CD4-positive, alpha-beta T cell treated with Interleukin-17A for 4 hours (primary cell): ENCODE measurements around the gene MED13L.

ENCODE experiments used
- DNase-seq: peaks from one replicate; pipeline ENCODE4 v3.0.0-alpha.2; 2020; ENCODE audit warnings: mixed read lengths

The MED13L gene

GRCh38 chr12:115957686-115958290 is 319.7 kb downstream of the MED13L start:
- DNase-seq: no peak

DNA sequence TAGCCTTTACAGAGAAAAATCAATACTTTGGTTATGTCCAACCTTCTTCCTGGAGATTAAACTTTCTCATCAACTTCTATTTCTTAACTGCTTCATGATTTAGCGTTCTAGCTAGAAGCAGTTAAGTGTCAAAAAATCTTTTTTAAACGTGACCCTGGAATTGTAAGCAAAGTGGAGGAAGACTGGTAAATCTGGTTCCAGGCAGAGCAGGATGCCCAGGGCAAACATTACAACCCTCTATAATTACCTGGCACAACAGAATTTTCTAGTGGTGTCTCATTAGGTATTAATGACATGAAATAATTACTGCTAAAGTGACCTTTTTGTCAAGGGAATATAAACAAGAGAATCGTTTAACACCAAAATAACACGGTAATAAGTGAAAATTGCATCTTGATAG is 320.8 kb downstream of the MED13L start:
- DNase-seq: no peak

DNA sequence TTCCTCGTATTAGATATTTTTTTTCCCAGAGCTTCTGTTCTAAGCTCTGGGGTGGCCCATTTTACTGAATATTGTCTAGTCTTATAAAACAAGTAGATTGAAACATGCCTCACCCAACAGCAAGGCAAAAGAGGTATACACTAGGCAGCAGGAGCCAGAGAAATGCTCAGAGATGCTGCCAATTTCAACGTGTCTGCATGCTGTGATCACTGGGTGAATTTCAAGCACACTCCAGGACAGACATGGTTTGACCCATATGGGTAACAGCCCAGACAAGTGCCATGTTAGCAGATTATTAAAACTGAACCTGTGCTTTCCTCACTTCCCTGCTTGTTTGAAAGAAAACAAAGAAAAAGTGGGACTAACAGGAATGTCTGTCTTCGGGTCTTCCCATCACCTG is 321.3 kb downstream of the MED13L start:
- no peak for DNase-seq

GRCh38 chr12:115953450-115953849 is 324.0 kb downstream of the MED13L start:
- no peak for DNase-seq

DNA sequence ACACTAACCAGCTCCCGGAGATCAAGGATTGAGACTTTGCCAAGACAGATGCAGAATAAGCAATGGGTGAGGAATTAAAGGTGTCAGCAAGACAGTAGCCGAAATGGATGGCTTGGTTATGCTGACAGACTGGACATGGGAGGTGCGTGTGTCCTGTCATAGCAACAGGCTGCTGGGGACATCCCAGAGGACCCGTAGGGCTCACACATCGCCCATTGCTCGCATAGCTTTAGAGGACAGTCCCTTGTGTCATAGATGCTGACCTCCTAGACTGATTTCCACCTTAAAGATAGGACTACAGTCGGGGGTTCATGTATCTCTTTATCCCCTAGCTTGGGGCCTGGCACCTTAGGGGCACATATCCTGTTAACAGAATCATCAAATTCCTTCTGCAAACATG is 324.5 kb downstream of the MED13L start:
- no peak for DNase-seq

DNA sequence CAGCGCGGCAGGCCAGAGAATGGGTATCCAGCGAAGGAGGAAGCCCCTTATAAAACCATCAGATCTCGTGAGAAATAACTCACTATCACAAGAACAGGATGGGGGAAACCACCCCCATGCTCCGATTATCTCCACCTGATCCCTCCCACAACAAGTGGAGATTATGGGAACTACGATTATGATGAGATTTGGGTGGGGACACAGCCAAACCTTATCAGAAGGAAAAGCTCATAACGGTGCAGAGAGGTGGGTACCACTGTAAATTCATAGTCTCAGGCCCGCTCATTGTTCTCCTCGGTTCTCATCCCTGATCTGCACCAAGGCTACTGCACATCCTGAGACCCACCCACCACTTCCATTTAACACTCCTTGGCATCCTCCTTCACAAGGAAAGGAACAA is 326.5 kb downstream of the MED13L start:
- DNase-seq: no peak

- DNase-seq: no peak
Measured at GRCh38 chr12:115949675-115950074, 327.8 kb downstream of the MED13L start.

DNA sequence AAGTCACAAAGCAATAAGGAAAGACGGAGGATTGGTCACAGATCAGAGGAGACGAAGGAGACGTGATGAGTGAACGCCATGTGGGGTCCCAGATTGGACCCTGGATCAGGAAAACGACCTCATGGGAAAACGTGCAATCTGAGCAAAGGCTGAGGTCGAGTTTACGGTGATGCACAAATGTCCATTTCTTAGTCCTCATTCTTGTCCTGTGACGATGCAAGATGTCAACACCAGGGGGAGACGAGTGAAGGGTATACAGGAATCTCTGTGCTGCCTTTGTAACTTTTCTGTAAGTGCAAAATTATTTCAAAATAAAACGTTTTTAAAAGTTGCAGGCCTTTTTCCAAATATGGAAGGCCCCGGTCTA is 329.8 kb downstream of the MED13L start:
- no peak for DNase-seq

DNA sequence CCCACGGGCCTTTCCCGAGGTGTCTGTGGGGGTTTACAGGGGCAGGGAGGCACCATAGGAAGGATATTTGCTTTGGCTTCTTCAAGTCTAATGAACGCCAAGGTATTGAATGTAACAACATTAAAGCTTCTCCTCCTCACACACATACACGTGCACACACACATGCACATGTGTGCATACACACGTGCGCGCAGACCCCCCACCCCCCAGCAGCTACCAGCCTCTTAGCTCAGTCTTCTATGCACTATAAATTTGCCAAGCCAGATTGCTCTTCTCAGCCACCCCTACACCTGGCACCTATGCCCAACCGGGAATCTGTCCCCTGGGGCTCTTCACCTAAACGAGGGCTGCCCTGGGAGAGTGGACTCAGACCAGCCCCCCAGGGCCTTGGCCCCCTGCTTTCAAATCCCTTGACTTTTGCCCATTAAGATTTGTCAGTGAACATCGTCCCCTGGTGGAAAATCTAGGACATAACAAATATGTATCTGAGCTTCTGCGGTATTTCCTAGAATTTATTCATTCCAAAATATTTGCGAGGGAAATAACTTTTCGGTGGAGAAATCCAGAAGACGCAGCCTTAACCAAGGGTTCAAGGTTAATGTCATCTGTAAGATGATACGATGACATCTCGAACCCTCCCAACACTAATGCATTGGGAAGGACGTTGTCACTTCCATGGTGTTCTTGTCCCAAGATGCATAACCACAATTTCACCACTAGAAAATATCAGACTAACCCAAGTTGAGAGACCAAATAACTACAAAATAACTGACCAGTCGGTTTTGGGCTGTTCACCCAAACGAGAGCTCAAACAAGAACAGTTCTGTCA is 330.4 kb downstream of the MED13L start:
- no peak for DNase-seq

DNA sequence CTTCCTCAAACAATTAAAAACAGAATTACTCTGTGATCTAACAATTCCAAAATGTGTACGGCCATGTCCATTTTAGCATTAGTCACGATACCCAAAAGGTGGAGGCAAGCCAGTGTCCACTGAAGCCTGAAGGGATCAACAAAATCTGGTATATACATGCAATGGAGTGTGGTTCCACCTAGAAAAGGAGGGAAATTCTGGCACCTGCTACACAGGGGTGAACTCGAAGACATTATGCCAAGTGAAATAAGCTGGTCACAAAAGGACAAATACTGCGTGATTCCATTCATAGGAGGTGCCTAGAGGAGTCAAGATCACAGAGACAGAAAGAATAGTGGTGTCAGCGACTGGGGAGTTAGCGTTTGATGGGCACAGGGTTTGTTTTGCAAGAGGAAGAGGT is 331.4 kb downstream of the MED13L start:
- no peak for DNase-seq

GRCh38 chr12:115945491-115945885 is 332.0 kb downstream of the MED13L start:
- DNase-seq: no peak

DNA sequence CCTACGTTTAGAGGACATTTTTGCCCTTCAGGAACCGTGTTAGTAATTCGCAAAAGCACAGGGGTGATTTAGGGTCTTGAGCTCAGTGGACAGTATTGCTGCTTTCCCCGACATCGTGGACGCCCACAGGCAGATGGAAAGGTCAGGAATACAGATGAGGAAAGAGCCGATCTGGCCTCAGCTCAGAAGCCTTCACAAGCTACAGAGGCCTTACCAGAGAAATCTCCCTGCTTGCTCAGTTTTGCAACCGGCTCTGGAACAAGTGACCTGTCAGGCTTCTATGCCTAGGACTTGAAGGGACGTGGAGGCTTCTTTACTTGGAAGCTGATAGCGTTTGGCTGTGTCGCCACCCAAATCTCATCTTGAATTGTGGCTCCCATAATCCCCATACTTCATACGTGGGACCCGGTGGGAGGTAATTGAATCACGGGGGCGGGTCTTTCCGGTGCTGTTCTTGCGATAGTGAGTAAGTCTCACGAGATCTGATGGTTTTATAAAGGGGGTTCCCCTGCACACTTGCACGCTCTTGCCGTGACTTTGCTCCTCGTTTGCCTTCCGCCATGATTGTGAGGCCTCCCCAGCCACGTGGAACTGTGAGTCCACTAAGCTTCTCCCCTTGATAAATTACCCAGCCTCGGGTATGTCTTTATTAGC is 332.5 kb downstream of the MED13L start:
- no peak for DNase-seq

DNA sequence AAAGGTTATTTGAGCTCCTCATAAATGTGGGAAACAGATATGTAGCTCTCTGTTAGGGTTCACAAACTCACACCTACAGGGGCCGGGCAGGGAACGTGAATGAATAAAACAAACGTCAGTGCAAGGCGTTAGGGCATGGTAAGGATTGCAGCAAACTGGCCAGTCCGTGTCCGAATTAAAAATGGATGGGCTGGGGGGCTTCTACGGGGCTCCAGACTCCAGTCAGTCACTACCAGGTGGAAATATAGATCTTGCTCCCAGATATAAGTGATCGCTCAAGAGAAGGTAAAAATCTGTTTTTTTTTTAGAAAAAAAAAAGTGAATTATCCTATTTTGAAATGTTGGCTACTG is 333.1 kb downstream of the MED13L start:
- no peak for DNase-seq

GRCh38 chr12:115943630-115944391 is 333.7 kb downstream of the MED13L start:
- no peak for DNase-seq

- DNase-seq: no peak
Measured at GRCh38 chr12:115943310-115943629, 334.2 kb downstream of the MED13L start.

- no peak for DNase-seq
Measured at GRCh38 chr12:115942346-115942745, 335.1 kb downstream of the MED13L start.

DNA sequence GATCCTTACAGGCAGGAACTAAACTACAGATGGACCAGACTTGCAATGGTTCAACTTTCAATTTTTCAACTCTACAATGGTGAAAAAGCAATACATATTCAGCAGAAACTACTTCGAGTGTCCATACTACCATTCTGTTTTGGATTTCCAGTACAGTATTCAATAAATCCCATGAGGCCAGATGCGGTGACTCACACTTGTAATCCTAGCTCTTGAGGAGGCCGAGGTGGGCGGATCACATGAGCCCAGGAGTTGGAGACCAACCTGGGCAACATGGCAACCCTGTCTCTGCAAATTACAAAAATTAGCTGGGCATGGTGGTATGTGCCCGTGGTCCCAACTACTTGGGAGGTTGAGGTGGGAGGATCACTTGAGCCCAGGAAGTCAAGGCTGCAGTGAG is 336.1 kb downstream of the MED13L start:
- no peak for DNase-seq

GRCh38 chr12:115938794-115939377 is 338.6 kb downstream of the MED13L start:
- no peak for DNase-seq

DNA sequence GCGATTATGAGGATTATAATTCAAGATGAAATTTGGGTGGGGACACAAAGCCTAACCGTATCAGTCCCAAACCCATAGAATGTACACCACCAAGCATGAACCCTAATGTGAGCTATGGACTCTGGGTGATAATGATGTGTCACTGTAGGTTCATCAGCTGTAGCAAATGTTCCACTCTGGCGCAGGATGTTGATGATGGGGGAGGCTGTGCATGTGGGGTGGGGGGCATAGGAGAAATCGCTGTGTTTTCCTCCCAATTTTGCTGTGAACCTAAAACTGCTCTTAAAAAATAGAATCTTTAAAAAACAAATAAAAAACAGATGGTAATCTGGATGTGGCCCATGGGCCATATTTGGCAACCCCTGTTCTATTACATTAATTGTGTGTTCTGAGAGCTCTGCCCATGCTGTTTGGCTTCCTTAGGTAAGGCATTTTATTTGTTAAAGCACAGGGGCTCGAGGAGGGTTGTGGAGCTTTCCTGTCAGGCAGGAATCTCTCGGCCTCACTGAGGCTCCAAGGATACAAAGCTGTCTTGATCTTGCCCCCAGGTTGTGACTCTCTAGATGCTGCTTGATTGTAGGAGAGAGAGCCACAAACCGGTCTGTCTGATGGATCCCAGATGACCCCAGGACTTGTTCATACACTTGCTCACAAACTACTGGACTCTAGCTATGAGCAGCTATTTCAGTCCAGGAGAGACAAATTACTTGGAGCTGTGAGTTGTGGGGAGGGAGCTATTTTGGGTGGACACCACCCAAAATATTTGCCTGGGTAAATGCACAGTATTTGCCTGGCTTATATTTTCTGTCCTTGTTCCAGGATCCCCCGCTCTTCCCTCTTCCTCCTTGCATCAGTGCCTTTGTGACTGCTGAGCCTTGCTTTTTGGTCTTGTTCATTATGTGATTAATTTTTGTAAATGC is 340.2 kb downstream of the MED13L start:
- DNase-seq: no peak

GRCh38 chr12:115934877-115935276 is 342.6 kb downstream of the MED13L start:
- no peak for DNase-seq

GRCh38 chr12:115934046-115934445 is 343.4 kb downstream of the MED13L start:
- no peak for DNase-seq

DNA sequence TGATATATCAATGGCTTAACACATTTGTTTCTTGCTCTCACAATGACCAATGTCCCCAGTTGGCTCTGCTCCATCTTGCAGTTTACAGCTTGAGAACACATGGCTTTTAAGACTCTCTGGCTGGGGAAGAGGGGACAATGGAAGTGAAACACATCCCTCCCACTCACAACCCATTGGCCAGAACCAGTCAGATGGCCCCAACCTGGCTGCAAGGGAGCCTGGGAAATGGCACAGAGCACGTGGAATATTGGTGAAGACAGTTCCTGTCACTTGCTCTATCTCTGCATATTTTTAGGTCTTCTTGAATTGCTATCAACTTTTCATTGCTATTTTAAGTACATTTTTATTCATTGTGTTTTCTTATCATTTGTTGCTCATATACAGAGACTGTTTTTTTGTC is 345.4 kb downstream of the MED13L start:
- DNase-seq: no peak
